Limb (tissue), 2 donors: ENCODE data around the gene SUMO1.

Experiments
- DNase-seq, 2 donors: peaks; one replicate each; pipeline ENCODE4 v3.0.0-alpha.2; 2016; ENCODE audit errors: extremely low spot score in 2 of 2

Gene SUMO1

DNA sequence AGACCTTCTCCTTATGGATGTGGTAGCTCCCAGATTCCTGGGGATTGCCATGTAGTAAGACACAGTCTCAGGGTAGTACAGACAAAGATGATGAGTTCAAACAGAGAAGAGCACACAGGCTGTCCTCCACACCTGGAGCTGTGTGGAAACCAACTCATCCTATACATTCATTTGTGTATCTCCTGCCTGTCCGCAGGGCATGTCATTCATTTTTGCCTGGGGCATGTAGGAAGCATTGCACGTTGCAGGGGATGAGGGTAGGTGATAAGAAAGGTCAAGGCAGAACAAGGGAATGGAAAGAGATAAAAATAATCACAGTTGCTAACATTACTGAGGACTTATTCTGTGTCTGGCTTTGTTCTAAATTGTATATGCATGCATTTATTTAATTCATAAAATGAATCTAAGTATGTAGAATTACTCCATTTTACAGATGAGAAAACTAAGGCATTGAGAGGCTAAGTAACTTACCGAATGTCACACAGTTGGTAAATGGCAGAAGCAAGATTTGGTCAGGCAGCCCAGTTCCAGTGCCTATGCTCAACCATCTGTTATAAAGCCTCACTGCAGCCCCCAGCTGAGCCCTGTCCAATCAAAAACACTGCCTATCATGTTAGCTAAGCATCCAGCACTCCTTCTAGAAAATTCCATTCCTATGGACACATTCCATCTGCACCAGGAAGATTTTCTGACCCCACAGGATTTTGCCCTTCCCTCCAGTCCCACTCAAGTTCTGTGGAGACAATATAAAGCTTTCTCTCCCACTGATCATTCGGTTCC lies 81.0 kb downstream of the SUMO1 start:
- DNase-seq = no peak
